ENCODE data around the gene SLC16A13. TPM values are rescaled to one million over a fixed set of nuclear protein-coding genes. Genes with fewer than 3 reads are reported as not detected.

SLC16A13 gene
- total and polyA plus RNA-seq, 2 of the 4 experiments (the other 2 are of a cell fraction) = 0.18 to 2.3 TPM

GRCh38 chr17:7043182-7043496 is 7.3 kb downstream of the SLC16A13 start:
- no peaks in the 10 kb centered on the region for H4K20me1 ChIP-seq (ENCODE audit: insufficient read depth, low read length)
- H2BK15ac ChIP-seq (ENCODE audit: low read depth, low read length) = no peak overlapping the region
- no peak overlapping the region for H4K5ac ChIP-seq (ENCODE audit: low read depth, low read length)
- H3K79me1 ChIP-seq (ENCODE audit: low read depth in 1 of 2, low read length in 2 of 2) = no peaks in the 10 kb centered on the region
- H2AFZ ChIP-seq (replicated peaks; ENCODE audit: low read length, poor library complexity) = peak overlapping the region; percentile 89
- H3K56ac ChIP-seq (ENCODE audit: extremely low read depth, insufficient read depth, low read length) = no peak overlapping the region
- in situ Hi-C loops (cut with MboI; ENCODE audit: low sequenced_read_pairs) = loop anchor here (10.0 kb wide), 1 partner anchor 262 kb away; the partner anchor contains the start of gene EIF5A
- H3K14ac ChIP-seq (replicated peaks; ENCODE audit: low read depth, low read length) = no peak overlapping the region
- no peak for DNase-seq
- ATAC-seq (ENCODE audit: low read depth) = peak; percentile 34
- H3K23ac ChIP-seq (ENCODE audit: low read depth, low read length) = no peak overlapping the region
- WGBS, 2 experiments (ENCODE audit: extremely low coverage in 2 of 2, insufficient read length in 1 of 2) = 6% methylated on average over 11 of the region's 21 CpGs; no CpG with 5 or more reads in 1 of the 2 experiments
- no peak overlapping the region for H2AK5ac ChIP-seq (ENCODE audit: low read depth, low read length)
- no peak overlapping the region for H3K27ac ChIP-seq (ENCODE audit: insufficient read depth, low read length)
- H4K8ac ChIP-seq (ENCODE audit: low read depth in 2 of 2, low read length in 2 of 2) = peak overlapping the region in 1 of 2 experiments; percentile 32; a peak in 1 of 4 replicates
- no peak overlapping the region for H2BK20ac ChIP-seq (ENCODE audit: low read depth, low read length)
- BruUV-seq (replicated peaks) = no TSS peak
- peak overlapping the region; percentile 56 for H2AK9ac ChIP-seq (replicated peaks; ENCODE audit: low read depth, low read length, poor library complexity)
- TF ChIP-seq POLR2A (IDR thresholded peaks at IDR 0.05; ENCODE audit: low read depth, low read length) (no peak), MXI1 (IDR thresholded peaks at IDR 0.05; ENCODE audit: borderline replicate concordance, low read depth, low read length) (no peak), RCOR1 (IDR thresholded peaks at IDR 0.05; ENCODE audit: insufficient replicate concordance, low read length) (no peak), SMC3 (IDR thresholded peaks at IDR 0.05; ENCODE audit: low read depth, low read length) (no peak), NFE2L2 (IDR thresholded peaks at IDR 0.05; ENCODE audit: low read depth, low read length) (no peak), ELK1 (IDR thresholded peaks at IDR 0.05; ENCODE audit: borderline replicate concordance, low read depth, low read length) (no peak), CHD1 (IDR thresholded peaks at IDR 0.05; ENCODE audit: low read depth, low read length) (no peak), MAFK (IDR thresholded peaks at IDR 0.05; ENCODE audit: low read depth, low read length) (no peak), MAZ (IDR thresholded peaks at IDR 0.05; ENCODE audit: borderline replicate concordance, low read depth, low read length) (no peak), CTCF (conservative IDR thresholded peaks at IDR 0.05; ENCODE audit: low read depth, low read length) (no peak), CEBPB (IDR thresholded peaks at IDR 0.05; ENCODE audit: low read depth, low read length) (no peak), FOS (IDR thresholded peaks at IDR 0.05; ENCODE audit: low read depth, low read length) (no peak), RAD21 (IDR thresholded peaks at IDR 0.05; ENCODE audit: low read length) (no peak), BHLHE40 (IDR thresholded peaks at IDR 0.05; ENCODE audit: low read depth, low read length) (no peak), RFX5 (IDR thresholded peaks at IDR 0.05; ENCODE audit: low read depth, low read length) (no peak)
- TF ChIP-seq, protein P1, sequence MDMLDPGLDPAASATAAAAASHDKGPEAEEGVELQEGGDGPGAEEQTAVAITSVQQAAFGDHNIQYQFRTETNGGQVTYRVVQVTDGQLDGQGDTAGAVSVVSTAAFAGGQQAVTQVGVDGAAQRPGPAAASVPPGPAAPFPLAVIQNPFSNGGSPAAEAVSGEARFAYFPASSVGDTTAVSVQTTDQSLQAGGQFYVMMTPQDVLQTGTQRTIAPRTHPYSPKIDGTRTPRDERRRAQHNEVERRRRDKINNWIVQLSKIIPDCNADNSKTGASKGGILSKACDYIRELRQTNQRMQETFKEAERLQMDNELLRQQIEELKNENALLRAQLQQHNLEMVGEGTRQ (IDR thresholded peaks at IDR 0.05; ENCODE audit: low read depth, low read length) = no peak
- H3K4ac ChIP-seq (ENCODE audit: low read depth, low read length) = no peak overlapping the region
- H3K9ac ChIP-seq (ENCODE audit: low read depth, low read length) = no peak overlapping the region
- no peak overlapping the region for H2BK5ac ChIP-seq (ENCODE audit: low read depth, low read length, poor library complexity, severe bottlenecking)
- H3K9me1 ChIP-seq (ENCODE audit: insufficient read depth, low read length) = no peaks in the 10 kb centered on the region
- H3K27me3 ChIP-seq (ENCODE audit: control insufficient read depth, insufficient read depth, low read length) = peaks cover 29% of the 10 kb centered on the region
- POLR2A ChIA-PET (ENCODE audit: unreplicated experiment) = no interaction called here
- no peaks in the 10 kb centered on the region for H3K9me3 ChIP-seq (ENCODE audit: control insufficient read depth, insufficient read depth, low read length)
- peaks cover 6% of the 10 kb centered on the region for H3K4me1 ChIP-seq (ENCODE audit: control insufficient read depth, insufficient read depth, low read length)
- no peak overlapping the region; the same call in 1 of the 2 replicates for H3K4me3 ChIP-seq (ENCODE audit: insufficient read depth, low read depth, low read length)
- no peaks in the 10 kb centered on the region for H3K36me3 ChIP-seq (ENCODE audit: control insufficient read depth, insufficient read depth, low read length)
- H3K18ac ChIP-seq (ENCODE audit: low read depth, low read length) = no peak overlapping the region
- no peak overlapping the region for H4K91ac ChIP-seq (ENCODE audit: insufficient read depth, low read depth, low read length)
- no peak overlapping the region for H2BK120ac ChIP-seq (ENCODE audit: low read depth, low read length)
- peak overlapping the region; percentile 25; the same call in 1 of the 2 replicates for H3K4me2 ChIP-seq (ENCODE audit: low read depth, low read length)
- CTCF ChIA-PET = no interaction called here
- intact Hi-C loops (cut with micrococcal nuclease) = loop anchor here (10.0 kb wide), 1 partner anchor 522 kb away; the partner anchor contains the start of gene SENP3
- dilution Hi-C loops (cut with HindIII; ENCODE audit: low sequenced_read_pairs, unreplicated experiment) = no loop called here
